NCI-H2196 (cell line): Measurements from ENCODE around the gene FLAD1.
"Not testable (repeated sequence)": the region's sequence is repeated elsewhere in the genome, so short reads cannot be mapped to it uniquely, and the experiment has no call there.

Experiments
- DNase-seq: peaks from one replicate; lab custom pipeline; 2025; ENCODE audit not compliant: unreplicated experiment; lab: John Stamatoyannopoulos, UW

The FLAD1 gene

GRCh38 chr1:154967331-154967950, 15.7 kb upstream of the FLAD1 start:
- DNase-seq, result no peak

- no peak for DNase-seq
These were observed 14.4 kb upstream of the FLAD1 start for GRCh38 chr1:154968731-154969130.

GRCh38 chr1:154969246-154969645, 13.9 kb upstream of the FLAD1 start:
- no peak for DNase-seq

GRCh38 chr1:154969860-154970452, 13.2 kb upstream of the FLAD1 start:
- DNase-seq, result no peak

- peak; percentile 92 for DNase-seq
These were observed 12.4 kb upstream of the FLAD1 start, which contains the start of gene SHC1 for GRCh38 chr1:154970631-154971340. Gene SHC1, minus strand, starts transcription at chr1:154970747. Its CDS starts 221 bp downstream, at chr1:154970526.

- DNase-seq, result no peak
These were observed 11.7 kb upstream of the FLAD1 start for GRCh38 chr1:154971341-154971998.

GRCh38 chr1:154972213-154972516, 11.0 kb upstream of the FLAD1 start:
- DNase-seq, result peak; percentile 59

GRCh38 chr1:154972517-154973343, 10.4 kb upstream of the FLAD1 start:
- DNase-seq, result peak; percentile 59

GRCh38 chr1:154973344-154974101, 9.6 kb upstream of the FLAD1 start:
- peak; percentile 96 for DNase-seq

GRCh38 chr1:154974102-154974807, 8.9 kb upstream of the FLAD1 start, which contains the start of gene CKS1B:
Gene CKS1B, plus strand, starts transcription at chr1:154974681. Its CDS starts 65 bp downstream, at chr1:154974746.
- peak; percentile 99 for DNase-seq

- peak; percentile 96 for DNase-seq
These were observed 8.2 kb upstream of the FLAD1 start for GRCh38 chr1:154974808-154975408.

GRCh38 chr1:154975409-154976059, 7.6 kb upstream of the FLAD1 start:
- no peak for DNase-seq

GRCh38 chr1:154977762-154978161, 5.4 kb upstream of the FLAD1 start:
- not testable (repeated sequence) for DNase-seq

- no peak for DNase-seq
These were observed 4.8 kb upstream of the FLAD1 start for GRCh38 chr1:154978360-154978759.

- no peak for DNase-seq
These were observed 803 bp upstream of the FLAD1 start for GRCh38 chr1:154982341-154982740.

- no peak for DNase-seq
These were observed 777 bp downstream of the FLAD1 start for GRCh38 chr1:154983776-154984466.

GRCh38 chr1:154986736-154987135, 3.6 kb downstream of the FLAD1 start:
- DNase-seq, result not testable (repeated sequence)

- no peak for DNase-seq
These were observed 4.2 kb downstream of the FLAD1 start for GRCh38 chr1:154987326-154987725.
